Tibial nerve (tissue), 4 donors: ENCODE data around the gene C10orf71. TPM values are rescaled to one million over a fixed set of nuclear protein-coding genes. Genes with fewer than 3 reads are reported as not detected.
A peak's percentile ranks its signal among the peaks of the same experiment; 100 is the strongest.

Experiments used
- DNase-seq, 2 donors: peaks; one replicate each; pipeline ENCODE4 v3.0.0-alpha.2; 2019; ENCODE audit warnings: low spot score in 2 of 2
- H3K27ac ChIP-seq, 4 donors: fragments of 200-600 bp; sonication (generic) in 3 of 4; one replicate each; pipeline ENCODE4 v1.5.1; 2017 to 2019; ENCODE audit warnings: mild to moderate bottlenecking in 1 of 4
- H3K27me3 ChIP-seq, 2 donors: fragments of 200-600 bp; sonication (generic) in 1 of 2; one replicate each; pipeline versions ENCODE4 v1.5.1 to v1.6.0; 2017 to 2019
- H3K36me3 ChIP-seq, 3 donors: fragments of 200-600 bp; sonication (generic); one replicate each; pipeline ENCODE4 v1.5.1; 2018 to 2019
- H3K4me1 ChIP-seq, 4 donors: fragments of 200-600 bp; sonication (generic) in 3 of 4; one replicate each; pipeline ENCODE4 v1.5.1; 2017 to 2019
- H3K4me3 ChIP-seq, 4 donors: fragments of 200-600 bp; sonication (generic) in 3 of 4; one replicate each; pipeline ENCODE4 v1.5.1; 2017 to 2019; ENCODE audit warnings: mild to moderate bottlenecking in 1 of 4, moderate library complexity in 1 of 4
- H3K9me3 ChIP-seq, 4 donors: fragments of 200-600 bp; sonication (generic) in 3 of 4; one replicate each; pipeline ENCODE4 v1.5.1; 2017 to 2019
- CTCF ChIP-seq, 5 experiments: fragments of 200-600 bp in 3 of 5; fragments of 450-650 bp in 2 of 5; sonication (generic) in 3 of 5; IDR thresholded peaks; one replicate each; pipeline ENCODE4 v1.5.1; 2016 to 2019; ENCODE audit warnings: antibody characterized with exemption in 5 of 5, mild to moderate bottlenecking in 3 of 5, moderate library complexity in 2 of 5
- EP300 ChIP-seq, 2 donors: sonication (generic); formaldehyde crosslinking; IDR thresholded peaks; one replicate each; pipeline ENCODE4 v1.6.1; 2017; ENCODE audit warnings: antibody characterized with exemption in 2 of 2, mild to moderate bottlenecking in 1 of 2
- POLR2A ChIP-seq, 2 donors: fragments of 450-650 bp; IDR thresholded peaks; one replicate each; pipeline ENCODE4 v1.6.1; 2017; ENCODE audit warnings: antibody characterized with exemption in 2 of 2, mild to moderate bottlenecking in 2 of 2, moderate library complexity in 2 of 2
- WGBS, 2 donors: methylation state at CpG; one replicate each; pipeline ENCODE4 v1.1.5; 2018; 5-methylcytosine and 5-hydroxymethylcytosine counted together
- total RNA-seq, 4 donors: library from RNA; depleted of rRNA; stranded (reverse); fragments of >200 nt; gene quantifications; one replicate each; pipeline ENCODE4 v1.1.0, GENCODE V29; 2016

C10orf71 gene
- total RNA-seq, 4 donors from 2014 or later: 0.22 TPM; not detected in 3

GRCh38 chr10:49297818-49298670 lies 926 bp upstream of the C10orf71 start:
- H3K27me3 ChIP-seq: no peaks in the 10 kb centered on the region
- H3K36me3 ChIP-seq: no peaks in the 10 kb centered on the region
- no peak overlapping the region for H3K4me3 ChIP-seq
- peaks cover 0 to 17% (median 3%) of the 10 kb centered on the region in 4 donors for H3K4me1 ChIP-seq
- H3K27ac ChIP-seq: no peak overlapping the region
- no peaks in the 10 kb centered on the region for H3K9me3 ChIP-seq
- TF ChIP-seq CTCF (IDR thresholded peaks at IDR 0.05) (no peak), POLR2A (IDR thresholded peaks at IDR 0.05) (no peak), EP300 (IDR thresholded peaks at IDR 0.05) (no peak)
- no peak for DNase-seq
- WGBS, 2 donors: 83% methylated on average over 8 to 9 of the region's 9 CpGs

DNA sequence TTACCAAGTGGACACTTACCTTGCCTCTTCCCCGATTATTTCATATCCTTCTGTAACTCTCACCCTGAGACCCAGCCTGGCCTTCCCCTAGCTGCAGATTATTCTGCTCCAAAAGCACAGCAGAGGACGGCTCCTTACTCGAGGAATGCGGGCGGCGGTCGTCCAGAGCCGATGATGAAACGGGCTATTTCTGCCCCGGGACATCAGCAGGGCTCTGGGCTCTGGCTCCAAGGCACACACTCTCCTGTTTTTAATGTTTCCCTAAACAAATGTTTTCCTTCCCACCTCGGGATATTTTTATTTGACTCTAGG lies 343 bp upstream of the C10orf71 start:
- peaks cover 0 to 17% (median 3%) of the 10 kb centered on the region in 4 donors for H3K4me1 ChIP-seq
- H3K4me3 ChIP-seq: no peak overlapping the region
- H3K36me3 ChIP-seq: no peaks in the 10 kb centered on the region
- no peaks in the 10 kb centered on the region for H3K9me3 ChIP-seq
- H3K27me3 ChIP-seq: no peaks in the 10 kb centered on the region
- H3K27ac ChIP-seq: peak overlapping the region in 1 of 4 donors; percentile 29
- TF ChIP-seq EP300 (IDR thresholded peaks at IDR 0.05) (no peak), POLR2A (IDR thresholded peaks at IDR 0.05) (no peak), CTCF (IDR thresholded peaks at IDR 0.05) (no peak)
- peak in 1 of 2 donors; percentile 28 for DNase-seq
- 31 to 37% methylated on average over 11 of the region's 11 CpGs for WGBS, 2 donors

DNA sequence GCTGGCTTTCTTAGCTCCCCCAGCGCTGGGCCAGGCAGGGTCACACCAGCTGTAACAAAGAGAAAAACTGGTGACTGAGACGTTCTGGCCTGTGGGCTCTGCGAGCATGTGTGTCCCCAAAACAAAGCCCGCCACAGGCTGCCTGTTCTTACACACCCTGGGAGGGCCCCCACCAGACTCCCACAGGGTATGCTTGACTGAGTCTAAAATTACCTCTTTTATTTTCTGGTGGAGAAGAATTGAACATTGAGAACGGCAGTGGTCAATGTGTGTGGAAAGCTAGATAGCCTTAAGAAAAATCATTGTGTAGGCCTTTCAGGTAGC lies 808 bp downstream of the C10orf71 start:
- Histone ChIP-seq H3K4me1 (peaks cover 0 to 17% (median 3%) of the 10 kb centered on the region in 4 donors), H3K9me3 (no peaks in the 10 kb centered on the region), H3K27ac (no peak overlapping the region), H3K4me3 (no peak overlapping the region), H3K36me3 (no peaks in the 10 kb centered on the region), H3K27me3 (no peaks in the 10 kb centered on the region)
- DNase-seq: no peak
- TF ChIP-seq EP300 (IDR thresholded peaks at IDR 0.05): no peak
- no peak for TF ChIP-seq CTCF (IDR thresholded peaks at IDR 0.05)
- TF ChIP-seq POLR2A (IDR thresholded peaks at IDR 0.05): no peak
- 70 to 76% methylated on average over 5 of the region's 5 CpGs for WGBS, 2 donors

DNA sequence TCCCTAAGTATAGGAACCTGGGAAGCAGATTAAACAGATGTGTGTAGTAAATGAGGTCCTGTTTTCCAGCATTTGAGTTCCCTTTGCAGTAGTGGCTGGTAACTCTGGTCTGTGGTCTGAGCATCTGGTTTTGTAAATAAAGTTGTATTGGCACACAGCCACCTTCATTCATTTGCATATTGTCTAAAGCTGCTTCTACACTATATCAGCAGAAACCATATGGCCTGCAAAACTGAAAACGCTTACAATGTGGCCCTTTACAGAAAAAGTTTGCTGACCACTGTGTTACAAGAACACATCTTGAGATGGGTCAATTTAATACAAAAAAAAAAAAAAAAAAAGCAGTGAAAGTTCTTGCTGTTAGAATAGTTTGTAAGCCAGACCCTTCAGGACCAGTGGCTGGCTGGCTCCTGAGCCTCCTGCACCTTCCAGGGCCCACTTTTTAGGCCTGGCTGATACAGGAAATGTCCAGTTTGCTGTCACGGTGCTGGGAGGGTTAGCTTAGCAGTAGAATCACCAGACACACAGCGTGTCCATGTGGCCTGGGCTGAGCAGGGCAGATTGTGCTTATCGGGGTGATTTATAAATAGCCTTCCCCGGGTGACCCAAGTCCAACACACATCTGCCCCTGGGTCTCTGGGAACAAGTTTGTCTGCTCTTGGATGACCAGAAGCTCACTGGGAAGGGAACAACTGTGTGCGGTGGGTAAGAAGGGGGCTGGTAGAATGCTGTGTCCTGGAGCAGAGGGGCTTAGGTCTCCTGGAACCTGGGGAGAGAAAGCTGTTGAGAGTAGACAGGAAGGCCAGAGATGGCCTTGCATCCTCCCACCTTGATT lies 1.4 kb downstream of the C10orf71 start:
- TF ChIP-seq CTCF (IDR thresholded peaks at IDR 0.05) (no peak), POLR2A (IDR thresholded peaks at IDR 0.05) (no peak), EP300 (IDR thresholded peaks at IDR 0.05) (no peak)
- DNase-seq: no peak
- 60 to 65% methylated on average over 6 of the region's 6 CpGs for WGBS, 2 donors
- Histone ChIP-seq H3K4me1 (peaks cover 0 to 17% (median 3%) of the 10 kb centered on the region in 4 donors), H3K36me3 (no peaks in the 10 kb centered on the region), H3K4me3 (no peak overlapping the region), H3K9me3 (no peaks in the 10 kb centered on the region), H3K27me3 (no peaks in the 10 kb centered on the region), H3K27ac (no peak overlapping the region)

DNA sequence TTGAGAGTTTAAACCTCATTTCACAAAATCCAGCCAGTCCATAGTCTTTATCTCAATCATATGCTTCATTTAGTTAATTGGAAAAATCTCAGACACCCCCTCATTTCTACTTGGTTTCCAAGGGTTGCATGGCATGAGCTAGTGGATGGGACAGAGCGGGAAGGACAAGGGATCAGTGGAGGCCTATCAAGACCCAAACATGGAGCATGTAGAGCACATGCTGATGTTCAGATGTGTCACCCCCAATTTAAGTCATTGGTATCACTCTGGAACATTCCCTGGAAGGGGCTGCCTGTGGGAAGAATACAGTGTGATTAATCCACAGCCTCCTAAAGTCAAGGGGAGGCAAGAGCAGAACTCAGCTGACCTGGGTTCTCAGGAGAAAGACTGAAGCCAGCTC lies 2.3 kb downstream of the C10orf71 start:
- no peak overlapping the region for H3K4me3 ChIP-seq
- no peaks in the 10 kb centered on the region for H3K27me3 ChIP-seq
- DNase-seq: no peak
- TF ChIP-seq EP300 (IDR thresholded peaks at IDR 0.05): no peak
- no peak for TF ChIP-seq CTCF (IDR thresholded peaks at IDR 0.05)
- no peak for TF ChIP-seq POLR2A (IDR thresholded peaks at IDR 0.05)
- no peak overlapping the region for H3K27ac ChIP-seq
- H3K9me3 ChIP-seq: no peaks in the 10 kb centered on the region
- 97 to 100% methylated on average over 1 of the region's 1 CpG for WGBS, 2 donors
- no peaks in the 10 kb centered on the region for H3K36me3 ChIP-seq
- peaks cover 0 to 17% (median 3%) of the 10 kb centered on the region in 4 donors for H3K4me1 ChIP-seq
